NB4 (cell line): Measurements from ENCODE around the gene KNTC1.

Source experiments
- CTCF ChIP-seq: IDR thresholded peaks from one replicate; pipeline ENCODE4 v1.5.1; 2012; ENCODE audit warnings: low read depth, low read length
- MYC ChIP-seq: IDR thresholded peaks from 2 replicates; pipeline ENCODE4 v1.6.1; 2011; ENCODE audit warnings: low read depth, low read length

GRCh38 chr12:122672515-122672914, 145.5 kb downstream of the KNTC1 start:
- TF ChIP-seq MYC (no peak), CTCF (no peak)
